ENCODE results near the gene ALOX5. TPM values are rescaled to one million over a fixed set of nuclear protein-coding genes. Genes with fewer than 3 reads are reported as not detected.
"Not testable (repeated sequence)": the region's sequence is repeated elsewhere in the genome, so short reads cannot be mapped to it uniquely, and the experiment has no call there.

Gene ALOX5
- total and polyA plus RNA-seq, 7 experiments from 2014 or later, result 1.0 to 143 (median 4.1) TPM

DNA sequence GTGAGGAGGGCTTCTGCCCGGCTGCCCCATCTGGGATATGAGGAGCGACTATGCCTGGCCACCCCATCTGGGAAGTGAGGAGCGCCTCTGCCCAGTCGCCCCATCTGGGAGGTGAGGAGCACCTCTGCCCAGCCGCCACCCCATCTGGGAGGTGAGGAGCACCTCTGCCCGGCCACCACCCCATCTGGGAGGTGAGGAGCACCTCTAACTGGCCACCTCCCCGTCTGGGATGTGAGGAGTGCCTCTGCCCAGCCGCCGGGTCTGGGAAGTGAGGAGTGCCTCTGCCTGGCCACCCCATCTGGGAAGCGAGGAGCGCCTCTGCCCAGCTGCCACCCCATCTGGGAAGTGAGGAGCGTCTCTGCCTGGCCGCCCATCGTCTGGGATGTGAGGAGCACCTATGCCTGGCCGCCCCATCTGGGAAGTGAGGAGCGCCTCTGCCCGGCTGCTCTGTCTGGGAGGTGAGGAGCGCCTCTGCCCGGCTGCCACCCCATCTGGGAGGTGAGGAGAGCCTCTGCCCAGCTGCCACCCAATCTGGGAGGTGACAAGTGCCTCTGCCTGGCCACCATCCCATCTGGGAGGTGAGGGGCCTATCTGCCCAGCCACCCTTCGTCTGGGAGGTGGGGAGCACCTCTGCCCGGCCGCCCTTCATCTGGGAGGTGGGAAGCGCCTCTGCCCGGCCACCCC, 27.2 kb upstream of the ALOX5 start:
- H3K4me1 ChIP-seq (ENCODE audit: control insufficient read depth in 2 of 2, insufficient read depth in 2 of 2, low read length in 2 of 2); H3K9me3 ChIP-seq (ENCODE audit: control insufficient read depth in 2 of 3, low read length in 3 of 3); H3K27ac ChIP-seq (ENCODE audit: low read depth, low read length); CTCF ChIA-PET; H3K27ac Mint-ChIP-seq; POLR2A ChIA-PET; H3K36me3 Mint-ChIP-seq; H3K4me1 Mint-ChIP-seq; ATAC-seq; H3K27me3 ChIP-seq (ENCODE audit: control insufficient read depth in 2 of 2, insufficient read depth in 2 of 2, low read length in 2 of 2); DNase-seq; intact Hi-C loops (cut with micrococcal nuclease); H3K36me3 ChIP-seq (ENCODE audit: control insufficient read depth in 2 of 3, insufficient read depth in 3 of 3, low read length in 3 of 3); H3K4me3 ChIP-seq (ENCODE audit: low read length); H3K4me3 Mint-ChIP-seq: not testable (repeated sequence)
- Mint-ChIP-seq H3K27me3 (peaks cover 0 to 32% (median 3%) of the 10 kb centered on the region in 5 donors), H3K9me3 (peaks cover 0 to 18% (median 9%) of the 10 kb centered on the region in 11 donors)

DNA sequence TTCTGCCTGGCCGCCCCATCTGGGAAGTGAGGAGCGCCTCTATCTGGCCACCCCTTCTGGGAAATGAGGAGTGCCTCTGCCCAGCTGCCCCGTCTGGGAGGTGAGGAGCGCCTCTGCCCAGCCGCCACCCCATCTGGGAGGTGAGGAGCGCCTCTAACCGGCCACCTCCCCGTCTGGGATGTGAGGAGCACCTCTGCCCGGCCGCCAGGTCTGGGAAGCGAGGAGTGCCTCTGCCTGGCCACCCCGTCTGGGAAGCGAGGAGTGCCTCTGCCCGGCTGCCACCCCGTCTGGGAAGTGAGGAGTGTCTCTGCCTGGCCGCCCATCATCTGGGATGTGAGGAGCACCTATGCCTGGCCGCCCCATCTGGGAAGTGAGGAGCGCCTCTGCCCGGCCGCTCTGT, 26.6 kb upstream of the ALOX5 start:
- H3K27me3 ChIP-seq (ENCODE audit: control insufficient read depth in 2 of 2, insufficient read depth in 2 of 2, low read length in 2 of 2); intact Hi-C loops (cut with micrococcal nuclease); H3K36me3 ChIP-seq (ENCODE audit: control insufficient read depth in 2 of 3, insufficient read depth in 3 of 3, low read length in 3 of 3); H3K9me3 ChIP-seq (ENCODE audit: control insufficient read depth in 2 of 3, low read length in 3 of 3); H3K27ac ChIP-seq (ENCODE audit: low read depth, low read length); H3K4me3 Mint-ChIP-seq; ATAC-seq; H3K27ac Mint-ChIP-seq; H3K4me1 Mint-ChIP-seq; H3K4me1 ChIP-seq (ENCODE audit: control insufficient read depth in 2 of 2, insufficient read depth in 2 of 2, low read length in 2 of 2); H3K4me3 ChIP-seq (ENCODE audit: low read length); H3K36me3 Mint-ChIP-seq; CTCF ChIA-PET; DNase-seq; POLR2A ChIA-PET: not testable (repeated sequence)
- Mint-ChIP-seq H3K27me3 (peaks cover 0 to 31% (median 3%) of the 10 kb centered on the region in 5 donors), H3K9me3 (peaks cover 0 to 18% (median 9%) of the 10 kb centered on the region in 11 donors)

DNA sequence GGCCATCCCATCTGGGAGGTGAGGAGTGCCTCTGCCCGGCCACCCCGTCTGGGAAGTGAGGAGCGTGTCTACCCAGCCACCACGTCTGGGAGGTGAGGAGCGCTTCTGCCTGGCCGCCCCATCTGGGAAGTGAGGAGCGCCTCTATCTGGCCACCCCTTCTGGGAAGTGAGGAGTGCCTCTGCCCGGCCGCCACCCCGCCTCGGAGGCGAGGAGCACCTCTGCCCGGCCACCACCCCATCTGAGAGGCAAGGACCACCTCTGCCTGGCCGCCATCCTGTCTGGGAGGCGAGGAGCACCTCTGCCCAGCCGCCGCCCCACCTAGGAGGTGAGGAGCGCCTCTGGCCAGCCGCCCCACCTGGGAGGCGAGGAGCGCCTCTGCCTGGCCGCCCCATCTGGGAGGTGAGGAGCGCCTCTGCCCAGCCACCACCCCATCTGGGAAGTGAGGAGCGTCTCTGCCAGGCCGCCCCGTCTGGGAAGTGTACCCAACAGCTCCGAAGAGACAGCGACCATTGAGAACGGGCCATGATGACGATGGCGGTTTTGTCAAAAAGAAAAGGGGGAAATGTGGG, 25.7 kb upstream of the ALOX5 start:
- DNase-seq; H3K4me3 Mint-ChIP-seq; H3K4me3 ChIP-seq (ENCODE audit: low read length); H3K27ac Mint-ChIP-seq; ATAC-seq; H3K27me3 ChIP-seq (ENCODE audit: control insufficient read depth in 2 of 2, insufficient read depth in 2 of 2, low read length in 2 of 2); CTCF ChIA-PET; H3K9me3 ChIP-seq (ENCODE audit: control insufficient read depth in 2 of 3, low read length in 3 of 3); POLR2A ChIA-PET; H3K36me3 Mint-ChIP-seq; intact Hi-C loops (cut with micrococcal nuclease); H3K4me1 ChIP-seq (ENCODE audit: control insufficient read depth in 2 of 2, insufficient read depth in 2 of 2, low read length in 2 of 2); H3K27ac ChIP-seq (ENCODE audit: low read depth, low read length); H3K36me3 ChIP-seq (ENCODE audit: control insufficient read depth in 2 of 3, insufficient read depth in 3 of 3, low read length in 3 of 3): not testable (repeated sequence)
- Mint-ChIP-seq H3K27me3 (peaks cover 0 to 26% (median 3%) of the 10 kb centered on the region in 5 donors), H3K9me3 (peaks cover 0 to 18% (median 9%) of the 10 kb centered on the region in 11 donors), H3K4me1 (peaks cover 0 to 12% (median 0%) of the 10 kb centered on the region in 7 donors)

DNA sequence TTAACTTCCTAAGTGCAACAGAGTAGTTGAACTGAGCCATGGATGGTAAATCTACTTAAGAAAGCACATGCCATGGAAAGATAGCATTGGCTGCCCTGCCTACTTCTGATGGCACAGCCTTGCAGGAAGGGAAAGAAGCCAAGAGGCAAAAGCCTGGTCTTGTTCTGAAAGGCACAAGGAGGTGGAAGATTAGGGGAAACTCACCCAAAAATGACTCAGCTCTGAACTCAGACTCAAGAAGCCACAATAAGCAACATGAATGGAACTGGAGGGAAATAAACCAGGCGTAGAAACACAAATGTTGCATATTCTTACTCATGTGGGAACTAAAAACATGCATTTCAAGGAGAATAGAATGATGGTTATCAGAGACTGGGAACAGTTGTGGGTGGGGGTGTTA, 20.8 kb upstream of the ALOX5 start:
- H3K36me3 Mint-ChIP-seq, result no peaks in the 10 kb centered on the region
- H3K4me1 ChIP-seq (ENCODE audit: control insufficient read depth in 2 of 2, insufficient read depth in 2 of 2, low read length in 2 of 2), result no peaks in the 10 kb centered on the region
- peaks cover 1 to 35% (median 8%) of the 10 kb centered on the region in 5 donors for H3K27me3 Mint-ChIP-seq
- no peaks in the 10 kb centered on the region for H3K36me3 ChIP-seq (ENCODE audit: control insufficient read depth in 2 of 3, insufficient read depth in 3 of 3, low read length in 3 of 3)
- H3K27me3 ChIP-seq (ENCODE audit: control insufficient read depth in 2 of 2, insufficient read depth in 2 of 2, low read length in 2 of 2), result no peaks in the 10 kb centered on the region
- H3K9me3 ChIP-seq (ENCODE audit: control insufficient read depth in 2 of 3, low read length in 3 of 3), result no peaks in the 10 kb centered on the region
- intact Hi-C loops (cut with micrococcal nuclease), result loop anchor here in 1 of 2 donors (10.0 kb wide), 1 partner anchor 58 kb away; no protein-coding TSS in a partner anchor
- H3K27ac ChIP-seq (ENCODE audit: low read depth, low read length), result no peak overlapping the region
- no peak for ATAC-seq
- ChIA-PET POLR2A (no interaction called here), CTCF (interaction anchor here (0.6 kb wide), 1 partner anchor 78 kb away, joined by 5 read pairs; no protein-coding TSS in a partner anchor)
- DNase-seq, result no peak
- H3K4me1 Mint-ChIP-seq, result peaks cover 0 to 24% (median 8%) of the 10 kb centered on the region in 7 donors
- no peak overlapping the region for H3K4me3 Mint-ChIP-seq
- peaks cover 0 to 8% (median 3%) of the 10 kb centered on the region in 11 donors for H3K9me3 Mint-ChIP-seq
- peak overlapping the region in 1 of 9 donors; percentile 2 for H3K27ac Mint-ChIP-seq
- H3K4me3 ChIP-seq (ENCODE audit: low read length), result no peak overlapping the region

DNA sequence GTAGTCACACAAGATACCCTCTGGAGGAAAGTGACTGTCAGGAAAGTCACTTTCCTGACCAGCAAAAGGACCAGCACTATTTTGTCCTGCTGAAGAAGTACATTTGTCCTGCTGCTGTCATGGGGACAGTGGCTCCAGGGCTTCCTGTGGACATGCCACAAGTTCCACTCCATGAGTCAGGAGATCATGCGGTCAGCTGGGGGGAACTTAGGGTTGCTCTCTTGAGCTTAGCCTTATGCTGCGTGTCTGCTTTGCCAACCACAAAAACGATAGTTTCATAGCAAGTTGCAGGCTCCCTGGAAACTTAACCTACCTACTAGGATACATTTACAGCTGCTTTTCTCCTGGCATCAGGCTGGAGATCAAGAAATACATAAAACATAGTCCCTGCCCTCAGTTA, 19.8 kb upstream of the ALOX5 start:
- H3K4me1 Mint-ChIP-seq, result peaks cover 0 to 24% (median 8%) of the 10 kb centered on the region in 7 donors
- Histone ChIP-seq H3K4me1 (ENCODE audit: control insufficient read depth in 2 of 2, insufficient read depth in 2 of 2, low read length in 2 of 2) (no peaks in the 10 kb centered on the region), H3K9me3 (ENCODE audit: control insufficient read depth in 2 of 3, low read length in 3 of 3) (no peaks in the 10 kb centered on the region), H3K27me3 (ENCODE audit: control insufficient read depth in 2 of 2, insufficient read depth in 2 of 2, low read length in 2 of 2) (no peaks in the 10 kb centered on the region), H3K36me3 (ENCODE audit: control insufficient read depth in 2 of 3, insufficient read depth in 3 of 3, low read length in 3 of 3) (no peaks in the 10 kb centered on the region), H3K27ac (ENCODE audit: low read depth, low read length) (no peak overlapping the region), H3K4me3 (ENCODE audit: low read length) (no peak overlapping the region)
- ATAC-seq (peak; percentile 50), DNase-seq (no peak)
- H3K27ac Mint-ChIP-seq, result no peak overlapping the region
- peaks cover 5 to 33% (median 9%) of the 10 kb centered on the region in 5 donors for H3K27me3 Mint-ChIP-seq
- intact Hi-C loops (cut with micrococcal nuclease), result loop anchor here in 1 of 2 donors (10.0 kb wide), 1 partner anchor 59 kb away; no protein-coding TSS in a partner anchor
- H3K4me3 Mint-ChIP-seq, result no peak overlapping the region
- H3K9me3 Mint-ChIP-seq, result no peaks in the 10 kb centered on the region
- ChIA-PET CTCF (no interaction called here), POLR2A (no interaction called here)
- no peaks in the 10 kb centered on the region for H3K36me3 Mint-ChIP-seq

GRCh38 chr10:45355494-45355893, 18.5 kb upstream of the ALOX5 start:
- POLR2A ChIA-PET, result no interaction called here
- H3K4me3 Mint-ChIP-seq, result no peak overlapping the region
- intact Hi-C loops (cut with micrococcal nuclease), result loop anchor here in 1 of 2 donors (10.0 kb wide), 1 partner anchor 61 kb away; no protein-coding TSS in a partner anchor

More at GRCh38 chr10:45355494-45355893, 18.5 kb upstream of the ALOX5 start:
- Histone ChIP-seq H3K4me1 (ENCODE audit: control insufficient read depth in 2 of 2, insufficient read depth in 2 of 2, low read length in 2 of 2) (no peaks in the 10 kb centered on the region), H3K36me3 (ENCODE audit: control insufficient read depth in 2 of 3, insufficient read depth in 3 of 3, low read length in 3 of 3) (no peaks in the 10 kb centered on the region), H3K27ac (ENCODE audit: low read depth, low read length) (no peak overlapping the region), H3K27me3 (ENCODE audit: control insufficient read depth in 2 of 2, insufficient read depth in 2 of 2, low read length in 2 of 2) (no peaks in the 10 kb centered on the region), H3K9me3 (ENCODE audit: control insufficient read depth in 2 of 3, low read length in 3 of 3) (no peaks in the 10 kb centered on the region), H3K4me3 (ENCODE audit: low read length) (no peak overlapping the region)
- ATAC-seq (no peak), DNase-seq (no peak)
- peak overlapping the region in 1 of 9 donors; percentile 48 for H3K27ac Mint-ChIP-seq
- peaks cover 0 to 24% (median 8%) of the 10 kb centered on the region in 7 donors for H3K4me1 Mint-ChIP-seq
- H3K9me3 Mint-ChIP-seq, result peaks cover 0 to 5% (median 0%) of the 10 kb centered on the region in 11 donors
- CTCF ChIA-PET, result no interaction called here
- peaks cover 0 to 6% (median 0%) of the 10 kb centered on the region in 5 donors for H3K36me3 Mint-ChIP-seq
- peaks cover 9 to 41% (median 13%) of the 10 kb centered on the region in 5 donors for H3K27me3 Mint-ChIP-seq

Data from naive thymus-derived CD4-positive, alpha-beta T cell (primary cell).